HG03159 (cell line): ENCODE results near the gene NOX1.
A peak's percentile ranks its signal among the peaks of the same experiment; 100 is the strongest.
"Not testable (repeated sequence)": the region's sequence is repeated elsewhere in the genome, so short reads cannot be mapped to it uniquely, and the experiment has no call there.

Experiments used
- ATAC-seq: cut with Tn5 transposase; IDR thresholded peaks from one replicate; pipeline ENCODE4 v1.9.1; 2021; ENCODE audit warnings: mild to moderate bottlenecking, moderate library complexity; ENCODE audit not compliant: unreplicated experiment

Gene NOX1

GRCh38 chrX:100819837-100820666 lies 54.1 kb downstream of the NOX1 start, which contains the start of gene CSTF2:
Gene CSTF2 (plus strand): TSS chrX:100820391. CDS start chrX:100820417, 26 bp downstream.
- peak; percentile 99 for ATAC-seq

GRCh38 chrX:100819534-100819836 lies 54.7 kb downstream of the NOX1 start:
- ATAC-seq = no peak

GRCh38 chrX:100817340-100817739 lies 56.8 kb downstream of the NOX1 start:
- ATAC-seq = no peak

- no peak for ATAC-seq
These were observed 61.7 kb downstream of the NOX1 start for GRCh38 chrX:100812216-100813158.

DNA sequence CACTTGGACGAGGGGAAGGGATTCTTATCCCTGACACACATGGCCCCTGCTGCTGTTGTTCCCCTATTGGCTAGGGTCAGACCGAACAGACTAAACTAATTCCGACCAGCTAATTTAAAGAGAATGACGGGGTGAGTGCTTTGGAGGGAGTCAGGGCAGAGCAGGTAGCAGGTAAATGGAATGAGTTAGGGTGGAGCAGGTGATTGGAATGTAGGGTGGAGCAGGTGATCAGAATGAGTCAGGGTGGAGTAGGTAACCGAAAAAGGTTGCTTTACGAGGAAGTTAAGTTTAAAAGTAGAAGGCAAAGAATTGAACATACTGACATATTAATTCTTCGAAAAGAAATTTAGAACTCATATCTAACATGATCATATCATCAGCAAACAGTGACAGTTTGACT lies 65.9 kb downstream of the NOX1 start:
- not testable (repeated sequence) for ATAC-seq

GRCh38 chrX:100804780-100805179 lies 69.4 kb downstream of the NOX1 start:
- no peak for ATAC-seq

- no peak for ATAC-seq
These were observed 71.3 kb downstream of the NOX1 start for GRCh38 chrX:100802843-100803242.

DNA sequence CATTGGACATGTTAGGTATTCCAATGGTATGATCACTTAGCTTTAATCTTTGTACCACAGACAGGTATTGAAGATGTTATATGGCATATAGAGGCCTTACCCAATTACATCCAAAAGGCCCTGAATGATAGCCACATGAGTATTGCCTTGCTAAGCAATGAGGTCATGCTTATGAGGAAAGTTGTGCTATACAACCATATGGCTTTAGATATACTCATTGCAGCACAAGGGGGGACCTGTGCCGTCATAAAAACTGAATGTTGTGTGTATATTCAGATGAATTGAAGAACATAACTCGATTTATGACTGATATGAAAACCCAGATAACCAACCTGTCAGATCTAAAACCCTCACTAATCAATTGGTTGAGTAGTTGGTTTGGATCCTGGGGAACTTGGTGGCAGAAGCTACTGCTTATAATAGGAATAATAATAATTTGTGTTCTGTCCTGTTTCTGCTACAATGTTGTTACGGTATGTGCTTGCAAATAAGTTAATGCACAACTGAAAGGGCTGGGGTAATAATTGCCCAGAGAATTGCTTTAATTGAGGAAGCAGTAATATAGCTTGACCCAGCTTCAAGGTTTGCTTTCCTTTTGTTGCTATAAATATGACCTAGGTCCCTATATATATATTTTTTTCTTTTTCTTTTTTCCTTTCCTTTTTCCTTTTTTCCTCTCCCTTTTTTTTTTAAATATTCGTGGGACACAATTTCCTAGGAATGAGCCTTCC lies 75.5 kb downstream of the NOX1 start:
- ATAC-seq = no peak

- ATAC-seq = no peak
These were observed 76.8 kb downstream of the NOX1 start for GRCh38 chrX:100797359-100797758.

DNA sequence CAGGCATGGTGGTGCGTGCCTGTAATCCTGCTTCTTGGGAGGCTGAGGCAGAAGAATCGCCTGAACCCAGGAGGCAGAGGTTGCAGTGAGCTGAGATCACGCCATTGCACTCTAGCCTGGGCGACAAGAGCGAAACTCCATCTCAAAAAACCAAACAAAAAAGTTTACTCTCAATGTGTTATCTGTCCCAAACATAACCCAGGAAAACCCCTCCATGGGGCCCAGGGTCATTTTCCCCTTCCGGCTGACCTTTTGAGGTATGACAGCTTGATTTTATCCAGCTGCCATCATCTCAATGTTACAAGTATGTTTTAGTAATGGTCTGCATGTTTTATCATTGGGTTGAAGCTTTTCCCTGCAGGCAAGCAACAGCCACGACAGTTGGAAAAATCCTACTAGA lies 77.8 kb downstream of the NOX1 start:
- not testable (repeated sequence) for ATAC-seq
